GM12878 (cell line): ENCODE results near the gene SYNGR4. TPM values are rescaled to one million over a fixed set of nuclear protein-coding genes. Genes with fewer than 3 reads are reported as not detected.
"Not testable (repeated sequence)": the region's sequence is repeated elsewhere in the genome, so short reads cannot be mapped to it uniquely, and the experiment has no call there.

Source experiments
- ATAC-seq: fragments of 200-7000 bp; cut with Tn5 transposase; 3 replicates; pipeline ENCODE4 v1.9.1; 2020; ENCODE audit warnings: mild to moderate bottlenecking, moderate library complexity
- BruUV-seq: library from RNA; stranded (reverse); fragments of 400-500 nt; replicated peaks from 2 replicates; lab custom pipeline; 2021; lab: Mats Ljungman, UMichigan
- CTCF ChIA-PET: fragments of 300-600 bp; sonication (Branson Sonifier 250); formaldehyde crosslinking; extraction: SDS; loops from one replicate; lab custom pipeline; 2021; ENCODE audit warnings: inconsistent platforms; lab: Yijun Ruan, JAX
- POLR2A ChIA-PET: fragments of 350-600 bp; formaldehyde crosslinking; extraction: SDS; loops from one replicate; lab custom pipeline; 2021; ENCODE audit warnings: inconsistent platforms; lab: Charles Lee
- RAD21 ChIA-PET: fragments of 300-600 bp; sonication (Branson Sonifier 250); formaldehyde crosslinking; loops from one replicate; lab custom pipeline; 2023; ENCODE audit warnings: antibody characterized with exemption; ENCODE audit not compliant: unreplicated experiment; lab: Charles Lee
- SMC1A ChIA-PET: fragments of 300-600 bp; sonication (Branson Sonifier 250); formaldehyde crosslinking; loops from one replicate; lab custom pipeline; 2023; ENCODE audit not compliant: unreplicated experiment, uncharacterized antibody; lab: Charles Lee
- DNase-seq: peaks from one replicate; pipeline ENCODE4 v3.0.0-alpha.2; 2011; ENCODE audit warnings: low read depth, low spot score
- FAIRE-seq: peaks from 3 replicates; lab custom pipeline; 2011; peaks lifted over from hg19 to GRCh38; lab: Jason Lieb, UNC
- H2AFZ ChIP-seq: 2 replicates; pipeline ENCODE4 v1.6.0; 2011; ENCODE audit warnings: low read depth, low read length, control low read depth; ENCODE audit not compliant: control insufficient read depth
- H3K27ac ChIP-seq: 2 replicates; pipeline ENCODE4 v1.5.1; 2011; ENCODE audit warnings: control low read depth; ENCODE audit not compliant: control insufficient read depth, insufficient read depth
- H3K27me3 ChIP-seq, 2 experiments: replicated peaks in 1 of 2; 2 replicates each; pipeline versions ENCODE4 v1.6.0 to v1.6.1; 2011; ENCODE audit warnings: low read length in 1 of 2; ENCODE audit not compliant: control insufficient read depth in 2 of 2, insufficient read depth in 2 of 2
- H3K36me3 ChIP-seq, 2 experiments: 2 replicates each; pipeline ENCODE4 v1.5.1; 2011; ENCODE audit warnings: low read length in 1 of 2; ENCODE audit not compliant: control insufficient read depth in 2 of 2, insufficient read depth in 2 of 2
- H3K4me1 ChIP-seq: 2 replicates; pipeline ENCODE4 v1.6.1; 2011; ENCODE audit warnings: mild to moderate bottlenecking, low read length, moderate library complexity, mixed read lengths; ENCODE audit not compliant: control insufficient read depth, insufficient read depth
- H3K4me2 ChIP-seq: 2 replicates; pipeline ENCODE4 v1.6.0; 2011; ENCODE audit warnings: control low read depth; ENCODE audit not compliant: control insufficient read depth, insufficient read depth
- H3K4me3 ChIP-seq: fragments of 200-600 bp; sonication (generic); 2 replicates; pipeline ENCODE4 v1.5.1; 2016
- H3K79me2 ChIP-seq: 2 replicates; pipeline ENCODE4 v1.6.0; 2011; ENCODE audit warnings: low read length; ENCODE audit not compliant: control insufficient read depth, insufficient read depth
- H3K9ac ChIP-seq: 2 replicates; pipeline ENCODE4 v1.8.0; 2011; ENCODE audit warnings: low read length, control low read depth, mixed read lengths; ENCODE audit not compliant: control insufficient read depth, insufficient read depth
- H3K9me3 ChIP-seq: replicated peaks from 3 replicates; pipeline ENCODE4 v1.5.1; 2011; ENCODE audit warnings: mild to moderate bottlenecking, low read length; ENCODE audit not compliant: control insufficient read depth, insufficient read depth
- H4K20me1 ChIP-seq: 2 replicates; pipeline ENCODE4 v1.6.0; 2011; ENCODE audit not compliant: control insufficient read depth, insufficient read depth
- WGBS: methylation state at CpG from one replicate; pipeline ENCODE4 v1.1.6; 2016; ENCODE audit warnings: low lambda C conversion rate; ENCODE audit not compliant: insufficient replicate concordance, insufficient coverage; ENCODE audit errors: missing lambda C conversion rate; 5-methylcytosine and 5-hydroxymethylcytosine counted together
- in situ Hi-C: fragments of 300-500 bp; cut with MboI; formaldehyde crosslinking; loops from 9 replicates; pipeline ENCODE4 v1.14.3; 2018; ENCODE audit warnings: mixed read lengths
- intact Hi-C: fragments of 100-400 bp; cut with micrococcal nuclease; formaldehyde crosslinking; loops from one replicate; pipeline ENCODE4 v1.14.2; 2022; ENCODE audit not compliant: unreplicated experiment
- polyA plus RNA-seq, 11 experiments: library from polyadenylated mRNA; depleted of rRNA in 4 of 11; unstranded in 6 of 11; stranded (reverse) in 5 of 11; fragments of >200 nt; fragmentation: Nextera tagmentation in 4 of 11; fragmentation: Illumina TruSeq in 1 of 11; extraction: Ambion mirVana in 4 of 11; extraction: Trizol in 1 of 11; gene quantifications; 1 replicate in 1 of 11; 2 replicates in 10 of 11; pipeline versions ENCODE4 v1.2.1 to v1.2.3, GENCODE V29; 2011 to 2016; ENCODE audit warnings: inconsistent platforms in 2 of 11, missing spikeins in 2 of 11, low read depth in 1 of 11
- total RNA-seq, 4 experiments: library from RNA; depleted of rRNA in 3 of 4; stranded (reverse); fragments of >200 nt in 3 of 4; fragmentation: Illumina TruSeq in 1 of 4; extraction: Trizol in 1 of 4; gene quantifications; 2 replicates each; pipeline versions ENCODE4 v1.2.1 to v1.2.3, GENCODE V29; 2013 to 2021
- TF ChIP-seq, protein P1 (sequence below): IDR thresholded peaks from 2 replicates; pipeline ENCODE4 v1.6.1; 2011; ENCODE audit warnings: low read depth, mild to moderate bottlenecking, low read length, moderate library complexity, borderline replicate concordance; ENCODE audit errors: extremely low read depth

Gene SYNGR4
- total and polyA plus RNA-seq, 10 of the 15 experiments (the other 5 are each of a cell fraction or from before 2014, with no cell fraction given) = 0.08 to 0.72 (median 0.17) TPM; not detected in 6

DNA sequence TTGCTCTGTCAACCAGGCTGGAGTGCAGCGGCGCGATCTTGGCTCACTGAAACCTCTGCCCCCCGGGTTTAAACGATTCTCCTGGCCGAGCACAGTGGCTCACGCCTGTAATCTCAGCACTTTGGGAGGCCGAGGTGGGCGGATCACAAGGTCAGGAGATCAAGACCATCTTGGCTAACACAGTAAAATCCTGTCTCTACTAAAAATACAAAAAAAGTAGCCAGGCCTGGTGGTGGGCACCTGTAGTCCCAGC lies 46.5 kb upstream of the SYNGR4 start:
- H3K4me3 ChIP-seq, H3K27ac ChIP-seq, H3K27me3 ChIP-seq, DNase-seq, BruUV-seq, H3K36me3 ChIP-seq, H3K9me3 ChIP-seq, ATAC-seq, H4K20me1 ChIP-seq, intact Hi-C loops, H3K9ac ChIP-seq, FAIRE-seq, H3K4me2 ChIP-seq, H3K79me2 ChIP-seq, H2AFZ ChIP-seq: not testable (repeated sequence)
- ChIA-PET POLR2A (interaction anchor here (2.0 kb wide), 1 partner anchor 17 kb away, joined by 10 read pairs; no protein-coding TSS in a partner anchor), CTCF (interaction anchor here (0.9 to 9.7 kb wide), 3 partner anchors 16 to 266 kb away, joined by 3 to 238 read pairs (median 14); no protein-coding TSS in a partner anchor), SMC1A (interaction anchor here (2.1 to 13.2 kb wide), 2 partner anchors 16 to 266 kb away, joined by 6 to 223 read pairs; no protein-coding TSS in a partner anchor), RAD21 (interaction anchor here (1.1 to 9.9 kb wide), 3 partner anchors 16 to 267 kb away, joined by 3 to 255 read pairs (median 3); no protein-coding TSS in a partner anchor)
- peaks cover 16% of the 10 kb centered on the region for H3K4me1 ChIP-seq
- 83% methylated on average over 9 of the region's 9 CpGs for WGBS
- in situ Hi-C loops = loop anchor here (5.0 kb wide), 1 partner anchor 270 kb away; no protein-coding TSS in a partner anchor

DNA sequence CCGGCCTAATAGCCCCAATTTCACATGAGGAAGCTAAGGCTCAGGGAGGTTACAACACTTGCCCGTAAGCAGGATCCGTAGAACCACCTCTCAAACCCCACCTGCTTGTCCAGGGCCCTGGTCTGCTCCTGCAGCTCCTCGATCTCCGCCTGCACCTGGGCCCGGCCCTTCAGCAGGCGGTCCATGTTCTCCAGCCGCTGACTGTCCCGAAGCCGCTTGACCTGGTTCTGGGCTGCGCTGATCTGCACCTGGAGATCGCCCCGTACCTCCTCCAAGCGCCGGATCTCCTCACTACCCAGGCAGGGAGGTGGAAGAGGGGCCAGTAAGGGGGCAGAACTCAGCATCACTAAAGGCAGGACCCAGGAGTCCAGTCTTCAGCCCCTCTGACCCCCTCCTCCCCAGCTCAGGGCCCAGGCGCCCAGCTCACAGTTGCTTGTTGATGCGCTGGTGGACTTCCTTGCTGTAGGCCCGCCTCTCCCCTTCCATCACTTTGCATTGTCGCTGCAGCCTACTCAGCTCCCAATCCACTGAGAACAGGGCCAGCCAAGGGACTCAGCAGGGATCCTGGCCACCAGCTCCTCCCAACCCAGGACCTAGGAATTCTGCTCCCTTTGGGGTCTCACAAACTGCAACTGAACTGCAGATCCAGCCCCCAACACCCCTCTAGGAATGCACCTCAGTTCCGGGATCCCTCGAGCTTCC lies 45.7 kb upstream of the SYNGR4 start:
- no TSS peak for BruUV-seq
- FAIRE-seq = no peak
- Histone ChIP-seq H3K36me3 (no peaks in the 10 kb centered on the region), H3K27ac (no peak overlapping the region), H2AFZ (no peak overlapping the region), H3K4me1 (peaks cover 21% of the 10 kb centered on the region), H3K4me2 (no peak overlapping the region), H3K9me3 (no peaks in the 10 kb centered on the region), H3K9ac (no peak overlapping the region), H3K79me2 (peaks cover 2% of the 10 kb centered on the region; the same call in 1 of the 2 replicates), H3K4me3 (no peak overlapping the region), H3K27me3 (no peaks in the 10 kb centered on the region)
- no peak for ATAC-seq
- ChIA-PET SMC1A (interaction anchor here (0.8 to 13.2 kb wide), 3 partner anchors 15 to 265 kb away, joined by 3 to 223 read pairs (median 6); no protein-coding TSS in a partner anchor), RAD21 (interaction anchor here (0.7 to 9.9 kb wide), 4 partner anchors 15 to 266 kb away, joined by 3 to 255 read pairs (median 3); no protein-coding TSS in a partner anchor), CTCF (interaction anchor here (0.6 to 9.7 kb wide), 5 partner anchors 15 to 266 kb away, joined by 3 to 238 read pairs (median 4); no protein-coding TSS in a partner anchor)
- 62% methylated on average over 21 of the region's 21 CpGs for WGBS
- intact Hi-C loops = no loop called here
- TF ChIP-seq, protein P1, sequence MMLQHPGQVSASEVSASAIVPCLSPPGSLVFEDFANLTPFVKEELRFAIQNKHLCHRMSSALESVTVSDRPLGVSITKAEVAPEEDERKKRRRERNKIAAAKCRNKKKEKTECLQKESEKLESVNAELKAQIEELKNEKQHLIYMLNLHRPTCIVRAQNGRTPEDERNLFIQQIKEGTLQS = no peak
- TF ChIP-seq, all 136 proteins: peak for 0
- DNase-seq = no peak
- H4K20me1 ChIP-seq = no peaks in the 10 kb centered on the region
- POLR2A ChIA-PET = interaction anchor here (0.5 to 2.0 kb wide), 2 partner anchors 16 to 111 kb away, joined by 3 to 10 read pairs; no protein-coding TSS in a partner anchor
- in situ Hi-C loops = loop anchor here (5.0 kb wide), 1 partner anchor 269 kb away; no protein-coding TSS in a partner anchor
